ENCODE measurements around the gene KCTD21. TPM values are rescaled to one million over a fixed set of nuclear protein-coding genes. Genes with fewer than 3 reads are reported as not detected.
A peak's percentile ranks its signal among the peaks of the same experiment; 100 is the strongest.

KCTD21 gene
- total RNA-seq, 1 donor from 2014 or later, result 0.90 TPM

GRCh38 chr11:78189174-78189724, 823 bp upstream of the KCTD21 start:
- H3K27me3 Mint-ChIP-seq (ENCODE audit: insufficient read depth, low read depth), result peaks cover 6% of the 10 kb centered on the region
- no peaks in the 10 kb centered on the region for H3K79me2 ChIP-seq (ENCODE audit: low read depth)
- TF ChIP-seq CTCF (IDR thresholded peaks at IDR 0.05), result no peak
- TF ChIP-seq EZH2 (IDR thresholded peaks at IDR 0.05), result no peak
- no peak for TF ChIP-seq EZH2phosphoT487 (IDR thresholded peaks at IDR 0.05)

GRCh38 chr11:78187366-78188285, 800 bp downstream of the KCTD21 start:
- Histone ChIP-seq H3K9ac (no peak overlapping the region), H3K27ac (no peak overlapping the region), H3K27me3 (peaks cover 11% of the 10 kb centered on the region), H4K20me1 (ENCODE audit: low read depth) (no peaks in the 10 kb centered on the region), H3K4me1 (peaks cover 12% of the 10 kb centered on the region), H3K4me3 (peak overlapping the region; percentile 82), H3K4me2 (peak overlapping the region; percentile 81), H3K9me3 (ENCODE audit: low read depth) (no peaks in the 10 kb centered on the region), H3K79me2 (ENCODE audit: low read depth) (no peaks in the 10 kb centered on the region), H3K36me3 (no peaks in the 10 kb centered on the region), H3F3A (ENCODE audit: low read depth) (no peaks in the 10 kb centered on the region), H2AFZ (replicated peaks) (peak overlapping the region; percentile 41)
- peaks cover 1% of the 10 kb centered on the region for H3K36me3 Mint-ChIP-seq
- no peak overlapping the region for H3K27ac Mint-ChIP-seq
- peak overlapping the region; percentile 94 for H3K4me3 Mint-ChIP-seq
- peaks cover 41% of the 10 kb centered on the region for H3K4me1 Mint-ChIP-seq
- TF ChIP-seq EZH2 (IDR thresholded peaks at IDR 0.05) (no peak), EZH2phosphoT487 (IDR thresholded peaks at IDR 0.05) (no peak), CTCF (IDR thresholded peaks at IDR 0.05) (no peak)
- no peaks in the 10 kb centered on the region for H3K9me3 Mint-ChIP-seq
- no peak for DNase-seq (ENCODE audit: low spot score)
- H3K27me3 Mint-ChIP-seq (ENCODE audit: insufficient read depth, low read depth), result peaks cover 6% of the 10 kb centered on the region

More at GRCh38 chr11:78189174-78189724, 823 bp upstream of the KCTD21 start:
- H3K4me2 ChIP-seq, result peak overlapping the region; percentile 88
- H3K4me1 ChIP-seq, result peaks cover 12% of the 10 kb centered on the region
- H3K36me3 Mint-ChIP-seq, result no peaks in the 10 kb centered on the region
- peaks cover 44% of the 10 kb centered on the region for H3K4me1 Mint-ChIP-seq
- no peak overlapping the region for H3K27ac ChIP-seq
- H4K20me1 ChIP-seq (ENCODE audit: low read depth), result no peaks in the 10 kb centered on the region
- DNase-seq (ENCODE audit: low spot score), result no peak
- peaks cover 11% of the 10 kb centered on the region for H3K27me3 ChIP-seq
- H3K9ac ChIP-seq, result peak overlapping the region; percentile 27
- H2AFZ ChIP-seq (replicated peaks), result peak overlapping the region; percentile 79
- H3K9me3 Mint-ChIP-seq, result no peaks in the 10 kb centered on the region
- no peaks in the 10 kb centered on the region for H3F3A ChIP-seq (ENCODE audit: low read depth)
- peak overlapping the region; percentile 82 for H3K4me3 ChIP-seq
- H3K36me3 ChIP-seq, result no peaks in the 10 kb centered on the region
- peak overlapping the region; percentile 94 for H3K4me3 Mint-ChIP-seq
- H3K9me3 ChIP-seq (ENCODE audit: low read depth), result no peaks in the 10 kb centered on the region
- peak overlapping the region; percentile 19 for H3K27ac Mint-ChIP-seq

GRCh38 chr11:78181185-78181584, 7.2 kb downstream of the KCTD21 start:
- no peaks in the 10 kb centered on the region for H3K79me2 ChIP-seq (ENCODE audit: low read depth)
- no peak overlapping the region for H3K4me3 Mint-ChIP-seq
- no peaks in the 10 kb centered on the region for H3K9me3 Mint-ChIP-seq
- no peak overlapping the region for H3K4me3 ChIP-seq
- peaks cover 2% of the 10 kb centered on the region for H3K36me3 Mint-ChIP-seq
- H3K9ac ChIP-seq, result no peak overlapping the region
- no peaks in the 10 kb centered on the region for H3K9me3 ChIP-seq (ENCODE audit: low read depth)
- no peak overlapping the region for H2AFZ ChIP-seq (replicated peaks)
- no peaks in the 10 kb centered on the region for H3K36me3 ChIP-seq
- H3K27ac Mint-ChIP-seq, result no peak overlapping the region
- H3K4me1 ChIP-seq, result peaks cover 6% of the 10 kb centered on the region
- no peaks in the 10 kb centered on the region for H3F3A ChIP-seq (ENCODE audit: low read depth)
- no peak overlapping the region for H3K27ac ChIP-seq
- H3K4me1 Mint-ChIP-seq, result no peaks in the 10 kb centered on the region
- TF ChIP-seq EZH2 (IDR thresholded peaks at IDR 0.05) (no peak), CTCF (IDR thresholded peaks at IDR 0.05) (no peak), EZH2phosphoT487 (IDR thresholded peaks at IDR 0.05) (no peak)
- no peaks in the 10 kb centered on the region for H4K20me1 ChIP-seq (ENCODE audit: low read depth)
- DNase-seq (ENCODE audit: low spot score), result no peak
- H3K27me3 ChIP-seq, result no peaks in the 10 kb centered on the region
- no peak overlapping the region for H3K4me2 ChIP-seq
- peaks cover 4% of the 10 kb centered on the region for H3K27me3 Mint-ChIP-seq (ENCODE audit: insufficient read depth, low read depth)

Measured in neural progenitor cell (in vitro differentiated cells).